SK-N-SH (cell line): ENCODE results near the gene SLC34A3. TPM values are rescaled to one million over a fixed set of nuclear protein-coding genes. Genes with fewer than 3 reads are reported as not detected.

ENCODE experiments used
- CTCF ChIP-seq: fragments of 200-600 bp; sonication (generic); IDR thresholded peaks from 2 replicates; pipeline ENCODE4 v1.6.1; 2017; ENCODE audit warnings: antibody characterized with exemption, mild to moderate bottlenecking, moderate library complexity
- EZH2phosphoT487 ChIP-seq: fragments of 200-600 bp; sonication (generic); IDR thresholded peaks from 2 replicates; pipeline ENCODE4 v1.6.1; 2017; ENCODE audit warnings: low read depth, mixed run types, mild to moderate bottlenecking, antibody characterized with exemption, moderate library complexity, borderline replicate concordance
- FOXJ3 ChIP-seq: sonication (generic); formaldehyde crosslinking; IDR thresholded peaks from 2 replicates; pipeline ENCODE4 v1.5.1; 2020; ENCODE audit warnings: mild to moderate bottlenecking, missing genetic modification reagents
- GABPA ChIP-seq: IDR thresholded peaks from 2 replicates; pipeline ENCODE4 v1.4.0; 2012; ENCODE audit warnings: low read depth, mild to moderate bottlenecking
- MEF2A ChIP-seq: IDR thresholded peaks from 2 replicates; pipeline ENCODE4 v1.4.0; 2012; ENCODE audit warnings: low read depth, borderline replicate concordance
- NFIC ChIP-seq: IDR thresholded peaks from 2 replicates; pipeline ENCODE4 v1.4.0; 2012; ENCODE audit warnings: borderline replicate concordance
- NRF1 ChIP-seq: IDR thresholded peaks from 2 replicates; pipeline ENCODE4 v1.6.1; 2012; ENCODE audit warnings: low read depth, mild to moderate bottlenecking, low read length
- PBX3 ChIP-seq: IDR thresholded peaks from 2 replicates; pipeline ENCODE4; 2012
- POLR2AphosphoS5 ChIP-seq: IDR thresholded peaks from 2 replicates; pipeline ENCODE4 v1.6.1; 2012; ENCODE audit warnings: low read depth, low read length
- RAD21 ChIP-seq: IDR thresholded peaks from 2 replicates; pipeline ENCODE4 v1.6.1; 2012; ENCODE audit warnings: mild to moderate bottlenecking, low read length
- RCOR1 ChIP-seq: fragments of 150-350 bp; IDR thresholded peaks from 2 replicates; pipeline ENCODE4 v1.6.1; 2017; ENCODE audit warnings: antibody characterized with exemption, low read length
- RFX5 ChIP-seq: IDR thresholded peaks from 2 replicates; pipeline ENCODE4 v1.6.1; 2012; ENCODE audit warnings: mild to moderate bottlenecking, improper control_type of control experiment, low read length
- SIN3A ChIP-seq: IDR thresholded peaks from 2 replicates; pipeline ENCODE4 v1.6.1; 2012; ENCODE audit warnings: low read depth, mild to moderate bottlenecking, low read length, moderate library complexity, borderline replicate concordance
- SMC3 ChIP-seq: IDR thresholded peaks from 2 replicates; pipeline ENCODE4 v1.6.1; 2012; ENCODE audit warnings: low read depth, low read length, improper control_type of control experiment
- TAF1 ChIP-seq: IDR thresholded peaks from 2 replicates; pipeline ENCODE4 v1.6.1; 2012; ENCODE audit warnings: low read depth, mild to moderate bottlenecking, low read length, moderate library complexity, borderline replicate concordance
- TEAD4 ChIP-seq: IDR thresholded peaks from 2 replicates; pipeline ENCODE4 v1.4.0; 2012; ENCODE audit warnings: mild to moderate bottlenecking, borderline replicate concordance; ENCODE audit not compliant: insufficient read depth
- USF2 ChIP-seq: fragments of 150-350 bp; IDR thresholded peaks from 2 replicates; pipeline ENCODE4 v1.6.1; 2017; ENCODE audit warnings: antibody characterized with exemption, low read length, low read depth, borderline replicate concordance
- ZBTB33 ChIP-seq: IDR thresholded peaks from 2 replicates; pipeline ENCODE4 v1.4.0; 2012; ENCODE audit warnings: low read depth, borderline replicate concordance
- polyA plus RNA-seq, 3 experiments: library from polyadenylated mRNA; depleted of rRNA; stranded (reverse); fragments of >200 nt; gene quantifications; 2 replicates each; pipeline ENCODE4 v1.2.3, GENCODE V29; 2012
- TF ChIP-seq, protein P1 (sequence below): IDR thresholded peaks from 2 replicates; pipeline ENCODE4 v1.4.0; 2012; ENCODE audit warnings: low read depth, borderline replicate concordance
- TF ChIP-seq, protein P2 (sequence below): fragments of 150-350 bp; IDR thresholded peaks from 2 replicates; pipeline ENCODE4 v1.6.1; 2016; ENCODE audit warnings: mild to moderate bottlenecking, low read depth, low read length

The SLC34A3 gene
- polyA plus RNA-seq, 1 of the 3 experiments (the other 2 are of a cell fraction) = not detected

GRCh38 chr9:137200311-137201204, 30.1 kb upstream of the SLC34A3 start, which contains the start of gene TPRN (continued):
- TF ChIP-seq, protein P1, sequence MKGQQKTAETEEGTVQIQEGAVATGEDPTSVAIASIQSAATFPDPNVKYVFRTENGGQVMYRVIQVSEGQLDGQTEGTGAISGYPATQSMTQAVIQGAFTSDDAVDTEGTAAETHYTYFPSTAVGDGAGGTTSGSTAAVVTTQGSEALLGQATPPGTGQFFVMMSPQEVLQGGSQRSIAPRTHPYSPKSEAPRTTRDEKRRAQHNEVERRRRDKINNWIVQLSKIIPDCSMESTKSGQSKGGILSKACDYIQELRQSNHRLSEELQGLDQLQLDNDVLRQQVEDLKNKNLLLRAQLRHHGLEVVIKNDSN = no peak
- TF ChIP-seq PBX3 = no peak
- no peak for TF ChIP-seq TEAD4
- TF ChIP-seq NFIC = no peak
- peak; percentile 54; the same call in 1 of the 2 replicates for TF ChIP-seq SIN3A
- TF ChIP-seq, protein P2, sequence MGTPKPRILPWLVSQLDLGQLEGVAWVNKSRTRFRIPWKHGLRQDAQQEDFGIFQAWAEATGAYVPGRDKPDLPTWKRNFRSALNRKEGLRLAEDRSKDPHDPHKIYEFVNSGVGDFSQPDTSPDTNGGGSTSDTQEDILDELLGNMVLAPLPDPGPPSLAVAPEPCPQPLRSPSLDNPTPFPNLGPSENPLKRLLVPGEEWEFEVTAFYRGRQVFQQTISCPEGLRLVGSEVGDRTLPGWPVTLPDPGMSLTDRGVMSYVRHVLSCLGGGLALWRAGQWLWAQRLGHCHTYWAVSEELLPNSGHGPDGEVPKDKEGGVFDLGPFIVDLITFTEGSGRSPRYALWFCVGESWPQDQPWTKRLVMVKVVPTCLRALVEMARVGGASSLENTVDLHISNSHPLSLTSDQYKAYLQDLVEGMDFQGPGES = peak; percentile 81
- peak; percentile 59 for TF ChIP-seq GABPA
- TF ChIP-seq RFX5 = no peak
- peak; percentile 10; the same call in 1 of the 2 replicates for TF ChIP-seq USF2
- no peak for TF ChIP-seq FOXJ3 (CRISPR knock-in tag)
- TF ChIP-seq MEF2A = no peak
- TF ChIP-seq SMC3 = no peak
- TF ChIP-seq POLR2AphosphoS5 = peak; percentile 75
- peak; percentile 94 for TF ChIP-seq TAF1
- TF ChIP-seq EZH2phosphoT487 = no peak
- peak; percentile 56; the same call in 1 of the 2 replicates for TF ChIP-seq NRF1
- TF ChIP-seq ZBTB33 = no peak
- no peak for TF ChIP-seq RCOR1
- no peak for TF ChIP-seq RAD21
- no peak for TF ChIP-seq CTCF
